Measurements from ENCODE around the gene COL5A1.

GRCh38 chr9:134730011-134730760, 88.6 kb downstream of the COL5A1 start:
- TF ChIP-seq CTCF (IDR thresholded peaks at IDR 0.05; ENCODE audit: insufficient read depth, low read length) (no peak), POLR2AphosphoS5 (IDR thresholded peaks at IDR 0.05; ENCODE audit: low read depth) (no peak), REST (IDR thresholded peaks at IDR 0.05; ENCODE audit: insufficient replicate concordance, low read depth) (no peak)

All from HL-60 (cell line).